GM21367 (cell line): ENCODE data around the gene TGM6.

Source experiments
- ATAC-seq: cut with Tn5 transposase; IDR thresholded peaks from one replicate; pipeline ENCODE4 v1.9.1; 2021; ENCODE audit not compliant: unreplicated experiment

Gene TGM6

DNA sequence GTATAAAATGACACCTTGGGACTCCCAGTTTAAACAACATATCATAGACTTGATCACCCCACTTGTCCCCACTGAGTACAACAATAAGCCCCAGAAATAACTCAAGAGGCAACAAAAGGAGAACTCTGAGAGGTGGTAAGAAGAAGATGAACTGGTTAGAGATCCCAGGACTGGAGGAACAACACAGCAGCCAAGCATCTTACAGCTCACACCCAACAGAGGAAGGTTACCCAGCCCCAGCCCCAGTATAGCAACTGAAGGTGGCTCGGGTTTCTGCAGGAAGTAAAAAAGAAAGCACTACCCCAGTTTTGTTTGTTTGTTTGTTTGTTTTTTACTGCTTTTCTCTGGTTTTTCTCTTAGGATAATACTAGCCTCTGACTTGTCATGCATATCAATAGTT lies 17.1 kb upstream of the TGM6 start:
- ATAC-seq = no peak

DNA sequence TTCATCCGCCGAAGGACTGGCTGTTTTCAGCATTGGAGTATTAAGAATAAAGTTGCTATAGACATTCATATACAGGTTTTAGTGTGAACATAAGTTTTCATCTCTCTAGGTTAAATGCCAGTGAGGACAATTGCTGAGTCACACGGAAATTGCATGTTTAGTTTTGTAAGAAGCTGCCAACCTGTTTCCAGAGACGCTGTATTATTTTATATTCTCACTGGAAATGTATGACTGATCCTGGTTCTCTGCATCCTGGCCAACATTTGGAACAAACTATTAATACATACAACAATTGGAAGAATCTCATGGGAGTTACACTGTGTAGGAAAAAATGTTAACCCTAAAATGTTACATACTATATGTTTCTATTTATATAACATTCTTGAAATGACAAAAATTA lies 16.7 kb upstream of the TGM6 start:
- ATAC-seq = no peak

DNA sequence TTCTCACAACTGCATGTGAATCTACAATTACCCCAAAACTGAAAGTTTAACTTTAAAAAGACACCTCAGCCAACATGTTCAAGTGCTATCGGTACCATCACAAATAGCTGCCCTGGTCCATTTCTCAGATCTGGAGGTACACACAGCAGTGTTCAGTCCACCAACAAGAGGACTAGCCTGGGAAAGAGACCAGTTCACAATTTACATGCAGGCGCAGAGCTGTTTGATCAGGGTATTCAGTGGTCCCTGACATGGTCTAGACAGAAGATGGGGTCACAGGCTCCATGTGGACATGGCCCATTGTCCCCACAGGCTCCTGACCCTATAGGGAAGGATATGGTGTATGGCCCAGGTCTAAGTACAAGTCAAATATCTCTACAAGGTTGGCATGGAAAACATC lies 15.6 kb upstream of the TGM6 start:
- ATAC-seq = no peak

DNA sequence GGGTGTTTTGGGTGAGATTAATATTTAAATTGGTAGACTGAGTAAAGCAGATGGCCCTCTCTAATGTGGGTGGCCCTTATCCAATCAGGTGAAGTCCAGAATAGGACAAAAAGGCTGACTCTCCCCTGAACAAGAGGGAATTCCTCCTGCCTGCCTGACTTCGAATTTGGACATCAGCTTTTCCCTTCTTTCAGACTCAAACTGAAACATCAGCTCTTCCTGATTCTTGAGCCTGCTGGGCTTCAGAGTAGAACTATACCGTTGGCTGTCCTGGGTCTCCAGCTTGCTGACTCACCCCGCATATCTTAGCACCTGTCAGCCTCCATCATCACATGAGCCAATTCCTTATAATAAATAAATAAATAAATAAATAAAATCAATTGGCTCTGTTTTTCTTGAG lies 15.0 kb upstream of the TGM6 start:
- no peak for ATAC-seq

DNA sequence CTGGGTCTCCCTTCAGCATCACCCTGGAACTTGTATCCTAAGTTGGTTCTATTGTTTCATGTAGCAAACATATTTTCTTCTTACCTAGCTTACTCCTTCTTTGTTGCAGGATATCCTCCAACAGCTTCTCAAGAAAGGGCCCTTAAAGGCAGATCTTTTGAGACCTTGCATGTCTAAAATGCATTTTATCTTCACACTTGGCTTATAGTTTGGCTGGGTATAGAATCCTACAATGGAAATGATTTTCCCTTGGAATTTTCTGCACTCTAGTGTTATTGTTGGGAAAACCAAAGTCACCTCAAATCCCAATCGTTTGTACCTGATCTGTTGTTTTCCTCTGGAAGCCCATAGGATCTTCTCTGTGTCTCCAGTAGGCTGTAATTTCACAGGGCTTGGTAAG lies 12.1 kb upstream of the TGM6 start:
- ATAC-seq = no peak

DNA sequence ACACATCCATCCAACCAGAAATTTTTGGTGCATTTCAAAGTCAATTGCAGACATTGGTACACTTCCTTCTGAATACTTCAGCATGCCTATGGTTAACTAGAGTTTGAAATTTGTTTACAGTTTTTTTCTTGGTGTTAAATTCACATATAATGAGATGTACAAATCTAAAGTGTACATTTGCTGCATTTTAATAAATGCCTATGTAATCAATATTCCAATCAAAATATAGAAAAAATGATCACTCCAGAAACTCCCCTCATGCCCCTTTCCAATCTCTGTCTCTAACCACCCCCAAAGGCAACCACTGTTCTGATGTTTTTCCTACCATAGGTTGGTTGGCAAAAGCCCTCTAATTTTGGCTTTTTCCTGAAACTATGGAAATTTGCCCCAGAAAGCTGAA lies 7.6 kb upstream of the TGM6 start:
- no peak for ATAC-seq

DNA sequence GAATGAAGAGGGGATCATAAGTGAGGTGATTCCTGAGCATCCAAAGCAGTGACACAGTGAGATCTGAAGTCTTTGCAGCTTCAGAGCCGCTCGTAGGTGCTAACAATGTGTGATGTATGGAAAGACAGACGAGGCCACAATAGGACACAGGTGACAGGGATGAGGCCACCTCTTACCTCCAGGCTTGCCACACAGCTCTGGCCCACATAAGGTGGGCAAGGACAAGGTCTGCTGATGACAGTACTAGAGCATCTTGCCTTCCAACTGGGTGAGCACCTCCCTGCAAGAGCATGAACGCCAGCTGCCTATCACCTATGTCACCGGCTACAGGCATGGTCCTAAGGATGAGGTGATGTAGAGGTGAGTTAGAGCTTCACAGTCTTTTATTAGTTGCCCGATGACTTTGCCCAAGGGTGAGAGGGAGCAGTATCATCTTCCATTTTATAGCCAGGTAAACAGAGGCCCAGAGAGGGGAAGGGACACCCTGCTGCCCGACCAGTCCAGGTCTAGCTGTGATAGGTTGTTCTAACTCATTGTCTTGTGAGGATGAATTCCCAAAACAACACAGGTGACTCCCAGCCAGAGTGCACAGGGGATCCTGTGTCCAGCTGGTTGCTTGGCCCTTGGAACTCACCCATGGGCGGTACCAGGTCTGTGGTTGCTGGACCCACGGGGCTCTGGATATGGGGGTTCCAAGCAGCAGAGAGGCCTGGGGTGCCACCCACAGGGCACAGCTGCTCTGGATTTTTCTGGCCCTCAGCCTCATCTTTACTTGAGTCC lies 6.2 kb upstream of the TGM6 start:
- ATAC-seq = no peak

DNA sequence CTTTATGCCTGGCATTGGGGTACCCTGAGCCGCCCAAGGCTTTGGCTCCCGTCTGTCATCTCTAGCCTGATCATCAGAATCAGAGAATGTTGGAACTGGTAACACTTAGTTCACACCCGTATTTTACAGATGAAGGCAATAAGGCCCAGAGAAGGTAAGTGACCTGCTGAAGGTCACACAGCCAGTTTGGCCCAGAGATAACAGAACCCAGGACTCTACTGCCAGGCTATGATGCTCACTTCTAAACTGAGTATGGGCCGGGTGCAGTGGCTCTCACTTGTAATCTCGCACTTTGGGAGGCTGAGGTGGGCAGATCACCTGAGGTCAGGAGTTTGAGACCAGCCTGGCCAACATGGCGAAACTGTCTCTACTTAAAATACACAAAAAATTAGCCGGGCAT lies 1.8 kb upstream of the TGM6 start:
- no peak for ATAC-seq

DNA sequence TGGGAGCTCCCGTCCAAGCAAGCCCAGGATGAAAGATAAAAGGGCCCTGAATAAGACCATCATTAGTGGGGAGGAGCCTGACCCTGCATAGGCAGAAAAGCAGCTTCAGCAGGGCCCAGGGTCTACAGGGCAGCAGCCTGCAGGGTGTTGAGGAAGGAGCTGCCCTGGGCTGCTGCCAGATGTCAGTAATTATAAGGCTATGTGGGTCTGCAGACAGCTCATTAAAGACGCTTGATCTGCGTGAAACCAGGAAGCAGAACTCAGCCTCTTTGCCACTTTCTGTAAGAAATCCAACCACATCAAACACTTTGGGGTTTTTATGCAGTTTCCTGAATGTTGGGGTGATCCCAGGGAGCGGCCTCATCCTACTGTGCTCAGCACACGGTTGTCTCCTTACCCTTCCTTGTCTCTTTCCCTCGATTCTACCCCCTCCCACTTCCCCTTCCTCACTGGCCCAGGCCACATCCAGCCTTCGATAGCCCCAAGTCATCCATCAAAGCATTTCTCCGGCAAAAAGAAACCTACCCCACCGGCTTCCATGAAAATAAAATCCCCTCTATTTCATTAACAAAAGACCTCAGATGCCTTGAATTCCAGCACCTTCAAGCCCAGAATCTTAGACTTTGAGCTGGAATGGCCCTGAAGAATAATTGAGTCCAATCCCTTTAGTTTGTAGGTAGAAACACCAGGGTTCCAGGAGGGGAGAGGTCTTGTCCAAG lies 1.0 kb upstream of the TGM6 start:
- no peak for ATAC-seq

DNA sequence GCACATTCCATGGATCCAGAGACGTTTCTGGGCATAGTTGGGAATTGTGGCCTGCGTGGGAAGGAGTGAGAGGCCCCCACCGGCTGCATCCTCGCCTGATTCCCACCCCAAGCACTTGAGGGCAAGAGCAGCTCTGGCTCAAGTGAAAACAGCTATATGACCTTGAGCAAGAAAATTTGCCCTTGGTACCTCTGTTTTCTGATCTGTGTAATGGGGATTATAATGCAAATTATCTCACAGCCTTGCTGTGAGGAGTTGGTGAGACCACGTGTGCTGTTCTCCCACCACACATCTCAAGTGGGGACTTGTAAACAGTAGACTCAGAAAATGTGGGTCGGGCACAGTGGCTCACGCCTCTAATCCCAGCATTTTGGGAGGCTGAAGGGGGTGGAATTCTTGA lies 602 bp downstream of the TGM6 start:
- ATAC-seq = no peak

DNA sequence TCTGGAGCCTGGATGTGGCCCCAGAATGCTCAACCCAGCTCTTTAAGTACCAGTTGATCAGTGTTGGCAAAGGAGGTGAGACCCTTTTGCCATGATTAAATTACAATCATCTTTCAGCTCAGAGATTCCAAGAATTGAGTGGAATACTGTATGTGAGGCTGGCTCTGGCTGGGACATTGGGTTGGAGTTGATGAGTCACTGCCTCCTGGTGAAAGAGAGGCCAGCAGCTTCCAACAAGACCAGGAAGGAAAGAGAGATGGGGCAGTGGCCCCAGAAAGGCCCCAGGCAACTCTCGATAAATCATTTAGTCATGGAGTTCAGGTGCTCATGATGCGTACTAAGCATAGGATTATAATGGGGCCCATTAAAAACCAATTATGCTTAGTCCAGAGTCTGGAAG lies 2.1 kb downstream of the TGM6 start:
- no peak for ATAC-seq

DNA sequence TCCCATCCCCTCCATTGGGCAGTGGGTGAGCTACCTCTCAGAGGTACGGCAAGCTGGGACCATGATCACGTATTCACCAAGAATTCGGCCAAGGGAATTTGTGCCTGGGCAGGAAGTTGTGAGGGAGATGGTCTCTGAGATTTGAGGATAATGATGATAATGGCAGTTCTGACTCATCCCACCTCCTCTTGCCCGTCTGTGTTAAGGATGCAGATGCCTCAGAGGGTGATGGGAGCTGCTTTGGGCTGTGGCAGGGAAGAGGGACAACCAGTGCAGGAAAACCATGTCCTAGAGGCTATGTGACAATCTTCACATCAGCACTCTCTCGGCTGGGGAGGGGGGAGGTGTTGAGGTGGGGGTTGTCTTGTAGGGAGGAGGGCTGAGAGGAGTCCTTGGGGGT lies 4.3 kb downstream of the TGM6 start:
- no peak for ATAC-seq

DNA sequence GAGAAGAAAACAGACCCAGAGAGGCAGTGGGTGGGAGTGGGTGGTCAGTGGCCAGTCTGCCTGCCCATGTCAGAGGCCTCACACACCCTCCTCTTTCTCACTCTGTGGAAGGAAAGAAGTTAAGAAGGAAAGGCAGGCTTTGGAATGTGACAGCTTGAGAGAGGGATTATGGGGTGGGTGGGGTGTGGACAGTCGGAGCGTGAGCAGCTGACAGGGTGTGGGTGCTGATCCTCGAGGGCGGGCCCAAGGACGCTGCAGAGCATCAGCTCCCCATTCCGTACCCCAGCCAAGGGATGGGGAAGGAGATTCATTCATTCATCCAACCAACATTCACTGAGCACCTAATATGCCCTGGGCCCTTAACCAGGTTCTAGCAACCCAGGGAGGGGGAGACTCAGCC lies 4.8 kb downstream of the TGM6 start:
- ATAC-seq = no peak

DNA sequence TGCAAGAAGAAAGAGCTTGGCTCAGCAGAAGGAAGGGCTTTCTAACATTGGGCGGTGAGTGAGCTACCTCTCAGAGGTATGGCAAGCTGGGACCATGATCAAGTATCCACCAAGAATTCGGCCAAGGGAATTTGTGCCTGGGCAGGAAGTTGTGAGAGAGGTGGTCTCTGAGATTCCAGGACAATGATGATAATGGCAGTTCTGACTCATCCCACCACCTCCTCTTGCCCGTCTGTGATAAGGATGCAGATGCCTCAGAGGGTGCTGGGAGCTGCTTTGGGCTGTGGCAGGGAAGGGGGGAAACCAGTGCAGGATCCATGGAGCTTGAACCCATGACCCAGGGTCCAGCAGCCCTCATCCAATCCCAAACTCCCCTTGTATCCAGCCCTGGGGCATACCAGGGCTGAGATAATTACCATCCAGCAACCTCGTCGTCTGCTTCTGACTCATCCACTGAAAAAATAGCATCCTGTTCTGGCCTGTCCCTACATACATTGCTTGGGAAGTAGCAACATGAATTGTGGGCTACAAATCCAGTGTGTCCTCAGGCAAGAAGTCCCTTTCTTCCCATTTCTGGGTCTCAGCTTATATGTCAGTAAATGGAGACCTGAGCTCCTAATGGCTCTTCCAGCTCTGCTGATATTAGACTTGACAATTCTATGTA lies 5.9 kb downstream of the TGM6 start:
- no peak for ATAC-seq

DNA sequence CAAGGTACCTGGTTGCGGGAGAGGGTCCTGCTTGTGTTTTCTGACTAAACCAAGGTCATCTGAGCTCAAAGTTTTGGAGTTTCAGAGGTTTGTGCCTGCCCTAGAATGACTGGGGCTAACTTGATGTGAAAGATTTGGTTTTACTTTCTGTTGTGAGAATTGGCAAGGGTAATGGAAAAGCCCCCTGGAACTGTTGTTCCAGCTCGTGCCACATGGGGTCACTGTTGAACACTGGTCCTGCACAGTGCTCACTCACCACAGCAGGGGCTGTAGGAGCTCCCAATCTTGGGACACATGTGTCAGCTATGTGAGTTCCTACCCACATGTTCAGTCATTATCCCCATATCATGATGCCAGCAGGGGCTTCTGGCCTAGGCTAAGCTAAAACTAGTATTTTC lies 6.5 kb downstream of the TGM6 start:
- peak; percentile 57 for ATAC-seq

DNA sequence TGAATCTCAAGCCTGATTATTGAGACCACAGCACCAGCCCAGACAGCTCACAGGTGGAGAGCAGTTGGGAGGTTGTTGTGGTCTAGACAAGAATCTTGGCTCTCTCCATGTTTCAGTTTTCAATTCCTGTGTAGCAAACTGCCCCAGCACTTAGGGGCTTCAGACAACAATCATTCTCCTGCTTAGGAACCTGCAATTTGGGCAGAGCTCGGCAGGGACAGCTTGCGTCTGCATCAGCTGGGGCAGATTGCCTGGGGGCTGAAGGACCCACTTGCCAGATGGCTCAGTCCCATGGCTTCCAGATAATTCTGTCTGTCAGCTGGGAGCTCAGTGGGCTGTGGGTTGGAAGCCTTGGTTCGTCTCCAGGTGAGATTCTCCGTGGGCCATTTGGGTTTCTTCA lies 6.9 kb downstream of the TGM6 start:
- no peak for ATAC-seq

DNA sequence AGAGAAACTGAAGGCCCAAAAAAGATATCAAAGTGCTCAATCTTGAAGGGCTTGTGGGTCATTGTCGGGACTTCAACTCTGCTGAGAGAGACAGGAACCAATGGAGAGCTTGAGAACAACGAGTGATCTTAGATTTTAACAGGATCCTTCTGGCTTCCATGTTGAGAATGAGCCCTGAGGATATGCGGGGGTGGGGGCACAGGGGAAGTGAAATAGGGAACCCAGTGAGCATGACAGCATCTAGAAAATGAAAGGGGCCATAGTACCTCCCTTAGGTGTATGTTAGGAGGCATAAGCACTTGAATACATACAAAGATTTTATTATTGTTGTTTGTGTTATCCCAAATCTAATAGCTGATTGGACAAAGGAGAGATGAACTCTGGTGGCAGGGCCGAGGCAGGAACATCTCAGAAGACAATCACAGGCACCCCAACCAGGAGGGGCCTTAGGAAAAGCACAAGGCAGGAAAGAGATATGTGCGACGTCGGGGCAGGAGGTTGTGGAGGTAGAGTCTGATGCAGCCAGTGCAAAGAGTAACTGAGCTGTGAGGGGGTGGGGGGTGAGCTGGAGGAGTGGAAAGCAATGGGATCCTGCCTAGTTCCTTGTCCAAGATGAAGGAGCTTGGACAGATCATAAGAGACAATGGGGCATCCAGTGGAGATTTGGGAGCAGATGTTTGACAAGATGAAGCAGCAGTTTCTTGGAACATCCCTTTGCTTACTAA lies 10.4 kb downstream of the TGM6 start:
- no peak for ATAC-seq

DNA sequence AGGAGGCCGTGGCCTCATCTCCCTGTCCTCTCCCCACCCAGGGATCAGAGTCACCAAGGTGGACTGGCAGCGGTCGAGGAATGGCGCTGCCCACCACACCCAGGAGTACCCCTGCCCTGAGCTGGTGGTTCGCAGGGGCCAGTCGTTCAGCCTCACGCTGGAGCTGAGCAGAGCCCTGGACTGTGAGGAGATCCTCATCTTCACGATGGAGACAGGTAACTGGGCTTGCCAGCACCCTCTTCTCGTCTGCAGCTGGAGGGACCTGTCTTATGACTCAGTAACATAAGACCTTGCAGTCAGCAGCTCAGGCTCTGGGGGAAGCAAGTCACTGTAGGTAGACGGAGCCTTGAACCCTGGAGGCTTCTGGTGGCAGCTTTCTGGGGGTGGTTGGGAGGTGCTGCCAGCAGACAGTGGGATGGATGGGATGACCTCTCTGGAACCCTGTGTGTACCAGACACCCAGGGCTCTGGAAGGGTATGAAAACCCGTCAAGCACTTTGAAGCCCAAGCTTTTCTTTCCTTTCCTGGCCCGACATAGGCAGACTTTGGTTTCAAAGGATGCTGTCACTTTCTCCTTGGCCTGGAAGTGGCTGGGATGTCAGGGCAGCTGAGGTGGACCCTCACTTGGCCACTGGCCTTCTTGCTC lies 13.8 kb downstream of the TGM6 start:
- ATAC-seq = no peak

DNA sequence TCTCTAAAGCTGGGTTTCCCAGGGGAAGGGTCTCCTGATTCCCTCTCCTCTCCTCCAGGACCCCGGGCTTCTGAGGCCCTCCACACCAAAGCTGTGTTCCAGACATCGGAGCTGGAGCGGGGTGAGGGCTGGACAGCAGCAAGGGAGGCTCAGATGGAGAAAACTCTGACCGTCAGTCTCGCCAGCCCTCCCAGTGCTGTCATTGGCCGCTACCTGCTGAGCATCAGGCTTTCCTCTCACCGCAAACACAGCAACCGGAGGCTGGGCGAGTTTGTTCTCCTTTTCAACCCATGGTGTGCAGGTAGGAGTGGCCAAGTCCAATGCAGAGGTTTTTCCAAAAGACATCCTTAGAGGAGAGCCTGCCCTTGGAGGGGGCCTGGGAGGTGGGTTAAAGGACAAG lies 14.4 kb downstream of the TGM6 start:
- no peak for ATAC-seq

DNA sequence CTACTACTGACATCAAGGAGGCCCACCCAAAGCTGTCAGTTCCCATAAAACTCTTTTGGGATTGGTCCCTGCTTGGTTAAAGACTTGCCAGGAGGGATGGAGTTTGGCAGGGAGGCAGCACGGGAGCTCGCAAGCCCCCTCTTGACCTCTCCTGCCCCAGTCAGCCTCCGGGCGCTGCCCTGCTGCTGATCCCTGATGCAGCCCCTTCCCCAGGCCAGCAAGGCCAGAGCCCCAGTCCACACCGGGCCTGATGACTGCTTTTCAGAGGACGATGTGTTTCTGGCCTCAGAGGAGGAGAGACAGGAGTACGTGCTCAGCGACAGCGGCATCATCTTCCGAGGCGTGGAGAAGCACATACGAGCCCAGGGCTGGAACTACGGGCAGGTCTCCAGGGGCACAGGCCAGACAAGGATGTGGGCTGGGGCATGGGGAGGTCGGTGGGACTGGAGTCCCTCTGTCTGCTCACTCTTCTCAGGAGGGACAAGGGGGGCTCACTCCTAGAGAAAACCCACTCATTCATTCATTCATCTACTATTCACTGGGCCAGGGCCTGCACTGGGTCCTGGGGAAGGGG lies 15.6 kb downstream of the TGM6 start:
- no peak for ATAC-seq

DNA sequence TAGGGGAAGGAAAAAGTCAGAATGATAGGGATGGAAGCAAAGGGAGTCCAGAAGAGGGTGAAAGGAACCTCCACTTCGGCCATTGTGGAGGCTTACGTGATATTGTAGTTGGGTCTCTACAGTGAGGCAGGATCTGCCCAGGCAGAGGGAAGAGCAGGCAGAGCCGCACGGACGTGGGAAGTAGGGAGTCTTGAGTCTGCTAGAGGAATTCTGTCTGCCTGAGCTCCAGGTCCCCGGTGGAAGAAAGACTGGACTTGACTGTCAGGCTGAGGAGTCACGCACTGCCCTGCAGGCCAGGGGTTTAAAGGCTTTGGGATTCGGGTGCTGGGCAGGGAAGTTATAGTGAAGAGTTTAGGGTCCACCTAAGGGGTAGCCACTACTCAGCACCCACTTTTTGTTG lies 16.4 kb downstream of the TGM6 start:
- no peak for ATAC-seq
